ENCODE measurements around the gene S100A10.

- TF ChIP-seq ZNF274 (IDR thresholded peaks at IDR 0.05; ENCODE audit: low read depth, low read length) = no peak
- TF ChIP-seq YY1 (IDR thresholded peaks at IDR 0.05; ENCODE audit: insufficient read depth, insufficient read length) = no peak
- TF ChIP-seq SUZ12 (IDR thresholded peaks at IDR 0.05; ENCODE audit: extremely low read depth, insufficient read depth, insufficient read length) = no peak
Measured at GRCh38 chr1:151966061-151966460, 27.6 kb downstream of the S100A10 start.

Data from NT2/D1 (cell line).